Skin of body (tissue), 2 donors: ENCODE results near the gene HHLA2. TPM values are rescaled to one million over a fixed set of nuclear protein-coding genes. Genes with fewer than 3 reads are reported as not detected.
A peak's percentile ranks its signal among the peaks of the same experiment; 100 is the strongest.

ENCODE experiments used
- DNase-seq: peaks from one replicate; lab custom pipeline; 2025; lab: John Stamatoyannopoulos, UW
- total RNA-seq: library from RNA; depleted of rRNA; stranded (reverse); fragments of >200 nt; gene quantifications from one replicate; pipeline ENCODE4 v1.2.3, GENCODE V29; 2014

HHLA2 gene
- total RNA-seq, 1 donor from 2014 or later, result not detected

- DNase-seq, result no peak
Observed at GRCh38 chr3:108391917-108392593, 95.7 kb downstream of the HHLA2 start.

- DNase-seq, result no peak
Observed at GRCh38 chr3:108393128-108393900, 97.0 kb downstream of the HHLA2 start.

- no peak for DNase-seq
Observed at GRCh38 chr3:108394016-108394415, 97.7 kb downstream of the HHLA2 start.

GRCh38 chr3:108394563-108394962 lies 98.2 kb downstream of the HHLA2 start:
- DNase-seq, result no peak

GRCh38 chr3:108396336-108396735 lies 100.0 kb downstream of the HHLA2 start:
- no peak for DNase-seq

GRCh38 chr3:108398510-108398909 lies 102.2 kb downstream of the HHLA2 start:
- DNase-seq, result no peak

GRCh38 chr3:108401836-108402235 lies 105.5 kb downstream of the HHLA2 start:
- DNase-seq, result no peak

GRCh38 chr3:108403198-108403597 lies 106.8 kb downstream of the HHLA2 start:
- no peak for DNase-seq

- DNase-seq, result no peak
Observed at GRCh38 chr3:108403686-108404345, 107.5 kb downstream of the HHLA2 start.

GRCh38 chr3:108404368-108404767 lies 108.0 kb downstream of the HHLA2 start:
- DNase-seq, result no peak

GRCh38 chr3:108406063-108406660 lies 109.8 kb downstream of the HHLA2 start:
- DNase-seq, result no peak

GRCh38 chr3:108406661-108407206 lies 110.4 kb downstream of the HHLA2 start:
- peak; percentile 32 for DNase-seq

- no peak for DNase-seq
Observed at GRCh38 chr3:108407886-108408285, 111.5 kb downstream of the HHLA2 start.

- DNase-seq, result no peak
Observed at GRCh38 chr3:108408883-108409799, 112.8 kb downstream of the HHLA2 start.

GRCh38 chr3:108409800-108410178 lies 113.4 kb downstream of the HHLA2 start:
- DNase-seq, result no peak

GRCh38 chr3:108410531-108410984 lies 114.2 kb downstream of the HHLA2 start:
- DNase-seq, result no peak

GRCh38 chr3:108412121-108412750 lies 115.9 kb downstream of the HHLA2 start:
- no peak for DNase-seq

- no peak for DNase-seq
Observed at GRCh38 chr3:108414007-108414406, 117.7 kb downstream of the HHLA2 start.

GRCh38 chr3:108415661-108416060 lies 119.3 kb downstream of the HHLA2 start:
- DNase-seq, result no peak
